ENCODE results near the gene DYNC1I1.
"Not testable (repeated sequence)": the region's sequence is repeated elsewhere in the genome, so short reads cannot be mapped to it uniquely, and the experiment has no call there.

The DYNC1I1 gene

DNA sequence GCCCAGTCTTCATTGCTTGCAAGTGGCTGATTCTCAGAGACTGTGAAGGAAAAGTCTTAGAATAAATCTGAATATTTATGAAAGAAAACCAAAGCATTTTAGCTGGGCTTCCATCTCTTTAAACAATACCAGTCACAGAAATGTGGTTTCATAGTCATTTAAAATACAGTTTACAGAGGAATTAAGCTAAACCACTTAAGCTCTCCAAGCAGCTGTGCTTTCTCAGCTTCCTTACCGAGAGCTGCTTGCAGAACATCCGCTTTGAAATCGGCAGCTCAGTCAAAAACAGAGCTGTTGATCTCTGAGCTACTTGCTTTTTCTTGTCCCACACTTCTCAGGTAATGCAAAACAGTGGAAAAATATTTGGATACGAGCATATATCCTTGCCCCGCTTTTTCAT, 134.5 kb downstream of the DYNC1I1 start:
- DNase-seq (ENCODE audit: low read depth in 4 of 4, low spot score in 1 of 4): no peak

DNA sequence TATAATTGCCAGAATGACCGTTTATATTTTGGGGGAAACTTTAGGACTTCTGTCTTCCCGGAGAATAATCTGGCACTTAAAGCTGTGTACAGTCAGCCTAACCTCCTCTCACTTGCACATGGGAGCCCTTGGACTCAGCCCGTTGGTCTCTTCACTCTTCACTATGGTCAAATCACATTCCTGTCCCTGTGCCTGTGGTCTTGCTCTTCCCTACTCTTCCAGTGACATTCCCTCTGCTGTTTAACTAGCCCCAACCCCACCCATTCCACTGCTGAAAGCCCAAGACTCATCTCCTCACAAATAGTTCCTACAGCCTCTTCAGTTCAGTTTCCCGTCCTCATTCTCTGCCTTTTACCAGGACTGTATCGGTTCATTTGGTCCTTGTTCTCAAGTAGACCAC, 135.0 kb downstream of the DYNC1I1 start:
- DNase-seq (ENCODE audit: low read depth in 4 of 4, low spot score in 1 of 4): no peak

- DNase-seq (ENCODE audit: low read depth in 4 of 4, low spot score in 1 of 4): no peak
Observed at GRCh38 chr7:95908499-95908898, 136.1 kb downstream of the DYNC1I1 start.

DNA sequence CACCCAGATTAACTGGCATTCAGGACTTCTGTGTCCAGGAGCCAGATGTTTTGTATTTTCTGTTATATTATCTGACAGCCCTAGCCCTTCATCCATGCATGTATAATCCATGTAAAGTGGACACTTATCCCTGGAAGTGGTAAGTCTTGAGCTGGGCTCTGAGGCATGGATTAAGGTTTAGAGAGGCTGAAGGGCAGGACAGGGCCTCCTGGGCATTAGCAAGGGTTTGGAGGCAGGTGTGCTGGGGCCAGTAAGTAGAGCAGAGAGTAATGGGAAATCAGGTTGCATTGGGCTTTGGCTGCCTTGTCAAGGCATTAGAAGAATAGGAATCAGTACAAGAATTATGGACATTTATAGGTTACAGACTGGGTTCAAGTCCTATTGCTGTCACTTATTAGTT, 138.0 kb downstream of the DYNC1I1 start:
- no peak for DNase-seq (ENCODE audit: low read depth in 4 of 4, low spot score in 1 of 4)

DNA sequence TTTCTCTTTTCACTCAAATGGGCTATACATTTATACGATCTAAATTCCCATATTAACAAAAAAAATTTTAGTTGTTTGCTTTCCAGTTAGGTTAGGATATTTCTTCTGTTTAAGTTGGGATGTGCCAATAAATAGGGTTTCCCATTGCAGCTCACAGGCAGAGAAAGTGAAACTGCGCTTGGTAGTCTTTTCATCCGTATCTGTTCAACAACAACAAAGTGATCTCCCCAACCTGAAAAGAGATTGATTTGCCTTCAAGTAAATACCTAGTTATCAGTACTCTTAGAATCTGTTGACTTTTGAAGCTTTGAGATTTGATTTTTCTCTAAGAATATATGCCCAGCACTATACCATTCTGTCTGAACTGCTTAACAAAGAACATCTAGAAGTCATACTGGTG, 143.4 kb downstream of the DYNC1I1 start:
- DNase-seq (ENCODE audit: low read depth in 4 of 4, low spot score in 1 of 4): no peak

- DNase-seq (ENCODE audit: low read depth in 4 of 4, low spot score in 1 of 4): peak; percentile 50 to 77 (median 66)
Observed at GRCh38 chr7:95916573-95917297, 144.4 kb downstream of the DYNC1I1 start.

GRCh38 chr7:95917634-95918033, 145.3 kb downstream of the DYNC1I1 start:
- no peak for DNase-seq (ENCODE audit: low read depth in 4 of 4, low spot score in 1 of 4)

DNA sequence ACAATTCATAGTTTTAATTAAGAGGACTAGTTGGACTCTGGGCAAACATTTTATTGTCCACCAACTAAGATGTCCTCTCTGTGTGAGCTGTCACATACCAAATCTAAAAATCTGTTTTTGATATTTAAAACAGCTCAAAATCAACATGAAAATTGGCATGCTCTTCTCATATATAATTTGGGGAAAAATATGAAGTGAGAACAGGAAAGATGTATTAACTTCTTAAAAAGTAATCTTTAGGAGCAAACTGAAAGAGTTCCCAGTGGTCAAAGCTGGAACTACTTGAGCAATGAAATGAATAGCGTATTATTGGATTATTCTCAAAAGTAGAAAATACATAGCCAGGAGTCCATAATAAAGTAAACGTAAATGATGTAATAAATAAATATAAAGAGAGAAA, 147.2 kb downstream of the DYNC1I1 start:
- DNase-seq (ENCODE audit: low read depth in 4 of 4, low spot score in 1 of 4): no peak

DNA sequence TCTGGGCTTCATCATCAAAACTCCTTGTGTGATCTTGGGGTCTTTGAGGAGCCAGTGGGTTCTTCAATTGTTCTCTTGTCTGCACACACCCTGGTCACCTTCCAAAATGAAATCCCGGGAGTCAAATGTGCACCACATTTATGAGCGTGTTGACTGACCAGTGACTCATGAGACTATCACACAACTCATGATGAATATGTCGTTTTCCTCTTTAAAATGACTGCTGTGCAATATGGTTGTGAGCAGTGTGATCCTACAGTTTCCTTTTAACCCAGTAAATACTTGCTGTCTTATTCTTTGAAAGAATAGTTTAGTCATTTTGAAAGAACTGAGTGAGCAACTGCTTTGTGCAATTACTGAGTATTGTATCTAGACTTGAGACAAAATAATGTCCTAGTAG, 149.2 kb downstream of the DYNC1I1 start:
- DNase-seq (ENCODE audit: low read depth in 4 of 4, low spot score in 1 of 4): no peak

DNA sequence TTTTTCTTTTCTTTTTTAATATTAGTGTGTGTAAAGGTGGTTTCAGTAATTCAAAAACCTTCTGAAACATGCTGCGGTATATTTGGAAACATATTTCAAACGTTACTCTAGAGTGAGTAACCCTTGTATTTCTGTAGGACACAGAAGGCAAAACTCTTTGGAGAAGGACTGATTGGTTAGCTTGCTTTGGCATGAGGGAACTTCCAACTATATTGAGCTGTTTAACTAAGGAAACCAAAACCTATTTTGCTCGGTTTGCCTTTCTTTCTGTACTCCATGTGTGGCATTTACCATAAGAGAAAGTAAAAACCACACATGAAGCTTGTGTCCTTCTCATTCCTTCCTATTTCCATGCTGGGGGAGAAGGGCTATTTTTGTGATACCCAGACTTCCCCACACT, 149.8 kb downstream of the DYNC1I1 start:
- no peak for DNase-seq (ENCODE audit: low read depth in 4 of 4, low spot score in 1 of 4)

- no peak for DNase-seq (ENCODE audit: low read depth in 4 of 4, low spot score in 1 of 4)
Observed at GRCh38 chr7:95925236-95925635, 152.9 kb downstream of the DYNC1I1 start.

DNA sequence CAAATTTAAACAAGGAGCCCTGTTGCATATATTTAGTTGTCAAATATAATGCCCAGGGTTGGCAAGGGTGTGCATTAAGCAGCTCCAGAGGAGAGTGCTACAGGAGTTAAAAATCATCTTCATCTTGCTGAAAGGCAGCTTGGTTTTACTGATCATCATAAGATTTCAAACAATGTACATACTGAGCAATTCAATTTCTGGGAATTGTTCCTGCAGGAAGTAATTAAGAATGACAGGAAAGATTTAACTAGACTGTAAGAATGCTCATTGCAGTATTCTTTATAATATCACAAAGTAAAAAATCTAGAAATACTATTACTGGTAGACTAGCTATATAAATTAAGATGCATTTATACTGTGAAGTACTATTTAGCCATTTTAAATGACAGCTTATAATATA, 153.6 kb downstream of the DYNC1I1 start:
- DNase-seq (ENCODE audit: low read depth in 4 of 4, low spot score in 1 of 4): no peak

GRCh38 chr7:95927756-95928155, 155.4 kb downstream of the DYNC1I1 start:
- DNase-seq (ENCODE audit: low read depth in 4 of 4, low spot score in 1 of 4): no peak

DNA sequence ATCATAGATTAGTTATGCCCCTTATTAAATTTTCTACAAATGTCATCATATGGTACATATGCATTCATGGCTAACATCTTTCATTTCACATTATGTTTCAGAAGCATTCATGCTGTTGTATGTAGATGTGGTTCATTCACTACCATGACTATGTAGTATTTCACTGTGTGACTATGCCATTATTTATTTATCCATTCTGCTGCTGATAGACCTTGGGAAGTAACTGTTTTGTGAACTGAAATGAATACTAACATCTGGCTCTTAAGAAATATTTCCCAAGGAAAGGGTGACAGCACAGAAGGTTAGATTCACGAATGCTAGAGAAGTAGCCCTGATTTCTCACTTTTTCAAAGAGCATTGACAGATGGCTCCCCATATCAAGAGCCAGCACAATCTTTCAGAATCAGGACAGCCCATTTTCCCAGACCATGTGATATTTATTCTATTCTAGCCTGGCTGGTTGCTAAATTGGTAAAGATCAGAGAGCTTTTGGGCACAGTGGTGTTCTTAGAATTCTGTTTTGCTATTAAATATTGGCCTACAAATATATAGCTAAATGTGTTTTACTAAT, 157.4 kb downstream of the DYNC1I1 start:
- DNase-seq (ENCODE audit: low read depth in 4 of 4, low spot score in 1 of 4): no peak

DNA sequence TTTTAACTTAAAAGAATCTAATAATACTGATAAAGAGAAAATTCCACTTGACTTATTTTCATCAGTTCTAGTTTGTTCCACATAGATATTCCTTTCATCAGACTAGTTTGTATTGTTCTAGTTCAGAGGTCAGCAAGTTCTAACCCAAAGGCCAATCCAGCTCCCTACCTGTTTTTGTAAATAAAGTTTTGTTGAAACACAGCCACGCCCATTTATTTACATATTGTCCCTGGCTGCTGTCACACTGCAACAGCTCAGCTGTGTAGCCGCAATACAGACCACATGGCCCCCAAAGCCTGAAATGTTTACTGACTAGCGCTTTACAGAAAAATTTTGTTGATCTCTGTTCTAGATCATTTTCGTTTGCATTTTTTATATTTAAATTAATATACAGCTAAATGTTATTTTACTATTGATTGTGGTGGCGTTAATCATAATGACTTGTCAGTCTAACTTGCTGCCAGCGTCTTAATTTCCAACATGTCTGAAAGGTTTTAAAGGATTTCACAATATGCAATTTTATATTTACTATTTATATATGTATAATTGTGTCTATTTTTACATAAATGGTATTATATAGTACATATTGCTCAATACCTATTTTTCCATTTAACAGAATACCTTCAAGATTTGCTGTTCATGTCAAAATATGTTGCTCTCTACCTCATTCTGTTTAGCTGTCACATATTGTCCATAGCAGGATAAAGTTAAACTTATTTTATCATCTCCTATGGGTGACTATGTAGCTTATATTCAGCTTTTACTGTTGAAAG, 159.3 kb downstream of the DYNC1I1 start:
- no peak for DNase-seq (ENCODE audit: low read depth in 4 of 4, low spot score in 1 of 4)

GRCh38 chr7:95933618-95934017, 161.3 kb downstream of the DYNC1I1 start:
- DNase-seq (ENCODE audit: low read depth in 4 of 4, low spot score in 1 of 4): no peak

DNA sequence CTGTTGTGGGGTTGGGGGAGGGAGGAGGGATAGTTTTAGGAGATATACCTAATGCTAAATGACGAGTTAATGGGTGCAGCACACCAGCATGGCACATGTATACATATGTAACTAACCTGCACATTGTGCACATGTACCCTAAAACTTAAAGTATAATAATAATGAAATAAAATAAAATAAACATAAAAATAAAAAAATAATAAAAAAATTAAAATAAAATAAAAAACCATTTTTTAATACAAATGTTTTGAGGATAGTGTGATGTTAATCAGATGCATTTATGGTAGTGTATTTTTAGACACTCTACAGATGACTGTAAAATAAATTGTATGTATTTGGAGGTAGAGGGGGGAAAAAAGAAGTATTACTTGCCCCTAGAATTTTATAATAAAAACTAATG, 172.5 kb downstream of the DYNC1I1 start:
- not testable (repeated sequence) for DNase-seq (ENCODE audit: low read depth in 4 of 4, low spot score in 1 of 4)

DNA sequence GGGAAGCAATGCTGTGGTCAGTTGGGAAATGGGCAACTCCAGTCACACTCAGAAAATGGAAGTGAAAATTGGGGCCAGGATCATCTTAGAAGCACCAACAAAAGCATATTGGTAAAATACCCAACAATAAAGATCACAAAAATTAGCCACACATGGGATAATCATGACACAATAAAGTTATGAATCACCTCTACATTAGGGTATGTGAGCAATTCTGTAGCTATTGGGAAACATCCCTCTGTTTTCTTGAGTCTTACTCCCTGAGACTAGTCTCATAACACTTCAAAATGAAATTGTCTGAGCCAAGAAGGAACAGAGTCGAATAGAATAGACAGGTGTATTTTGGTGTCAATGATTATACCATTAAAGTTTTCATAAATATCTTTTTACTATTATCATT, 178.3 kb downstream of the DYNC1I1 start:
- DNase-seq (ENCODE audit: low read depth in 4 of 4, low spot score in 1 of 4): no peak

GRCh38 chr7:95951531-95951930, 179.2 kb downstream of the DYNC1I1 start:
- no peak for DNase-seq (ENCODE audit: low read depth in 4 of 4, low spot score in 1 of 4)

DNA sequence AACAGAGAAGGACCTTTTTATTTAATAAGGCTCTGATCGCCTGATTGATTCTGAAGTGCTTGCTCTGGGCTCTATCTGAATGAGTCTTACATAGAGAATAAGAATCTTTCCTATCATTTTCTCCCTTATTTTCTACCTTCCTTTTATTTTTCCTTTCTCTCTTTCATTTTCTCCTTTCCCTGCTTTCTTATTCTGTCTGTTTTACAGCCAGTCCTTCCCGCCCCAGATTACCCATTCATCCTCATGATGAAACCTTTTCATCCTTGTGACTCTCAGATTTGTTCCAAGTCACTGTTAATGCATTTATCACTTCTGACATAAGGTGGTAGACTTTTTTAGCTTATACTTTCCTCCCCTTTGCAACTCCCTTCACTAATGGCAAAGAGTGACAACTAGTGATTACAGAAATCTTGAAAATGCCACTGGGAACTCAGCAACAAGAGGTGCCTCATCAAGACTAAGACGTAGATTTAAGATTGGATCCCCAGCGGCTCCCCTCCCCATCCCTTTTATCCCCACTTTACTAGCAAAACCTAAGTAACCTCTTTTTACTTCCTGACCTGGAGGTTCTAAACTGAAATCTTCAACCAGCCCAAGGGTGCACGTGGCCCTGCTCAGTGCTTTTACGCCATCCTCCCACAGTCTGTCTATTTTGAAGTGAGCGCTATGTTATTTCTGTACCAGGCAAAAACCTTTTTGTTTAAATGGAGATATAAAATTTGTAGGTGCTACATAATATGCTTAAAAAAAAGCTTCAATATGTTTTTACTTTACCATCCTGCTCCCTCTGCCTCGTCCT, 179.8 kb downstream of the DYNC1I1 start:
- no peak for DNase-seq (ENCODE audit: low read depth in 4 of 4, low spot score in 1 of 4)

DNA sequence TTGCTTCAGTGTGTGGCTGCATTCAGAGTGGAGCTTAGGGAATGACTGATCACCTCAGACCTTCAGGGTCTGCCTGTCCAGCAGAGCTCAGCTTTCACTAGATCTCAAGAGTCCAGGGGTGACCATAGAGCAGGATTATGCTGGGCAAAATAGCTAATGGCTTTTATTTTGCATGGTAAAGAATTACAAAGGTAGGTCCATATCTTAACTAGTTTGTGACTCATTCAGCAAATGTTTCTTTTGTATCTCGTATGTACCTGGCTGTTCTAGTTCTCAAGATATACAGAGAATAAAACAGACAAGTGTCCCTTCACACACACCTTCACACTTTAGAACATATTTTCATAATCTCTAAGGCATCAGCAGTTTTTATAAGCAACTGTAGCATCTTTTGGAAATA, 180.5 kb downstream of the DYNC1I1 start:
- DNase-seq (ENCODE audit: low read depth in 4 of 4, low spot score in 1 of 4): no peak

GRCh38 chr7:95955748-95956147, 183.4 kb downstream of the DYNC1I1 start:
- no peak for DNase-seq (ENCODE audit: low read depth in 4 of 4, low spot score in 1 of 4)
